NCI-H82 (cell line): ENCODE results near the gene UNC79.

ENCODE experiments used
- DNase-seq: peaks from one replicate; lab custom pipeline; 2025; lab: John Stamatoyannopoulos, UW

Gene UNC79

GRCh38 chr14:93708800-93709199 is 278.1 kb downstream of the UNC79 start:
- no peak for DNase-seq

- DNase-seq: no peak
Measured at GRCh38 chr14:93709249-93709648, 278.5 kb downstream of the UNC79 start.

- DNase-seq: no peak
Measured at GRCh38 chr14:93712079-93712837, 281.5 kb downstream of the UNC79 start.

- DNase-seq: no peak
Measured at GRCh38 chr14:93712838-93713724, 282.3 kb downstream of the UNC79 start.

- DNase-seq: no peak
Measured at GRCh38 chr14:93713726-93714405, 283.1 kb downstream of the UNC79 start.

GRCh38 chr14:93714605-93715004 is 283.9 kb downstream of the UNC79 start:
- no peak for DNase-seq

- no peak for DNase-seq
Measured at GRCh38 chr14:93715279-93715927, 284.7 kb downstream of the UNC79 start.

- no peak for DNase-seq
Measured at GRCh38 chr14:93716002-93716745, 285.4 kb downstream of the UNC79 start.

GRCh38 chr14:93716746-93717667 is 286.3 kb downstream of the UNC79 start:
- DNase-seq: no peak

- DNase-seq: no peak
Measured at GRCh38 chr14:93717668-93718320, 287.1 kb downstream of the UNC79 start.

GRCh38 chr14:93719256-93719655 is 288.5 kb downstream of the UNC79 start:
- DNase-seq: no peak

GRCh38 chr14:93720076-93720815 is 289.5 kb downstream of the UNC79 start:
- DNase-seq: no peak

- no peak for DNase-seq
Measured at GRCh38 chr14:93720981-93721483, 290.3 kb downstream of the UNC79 start.

GRCh38 chr14:93723001-93723400 is 292.3 kb downstream of the UNC79 start:
- no peak for DNase-seq

- no peak for DNase-seq
Measured at GRCh38 chr14:93725002-93725582, 294.4 kb downstream of the UNC79 start.

- no peak for DNase-seq
Measured at GRCh38 chr14:93725993-93726392, 295.3 kb downstream of the UNC79 start.

- no peak for DNase-seq
Measured at GRCh38 chr14:93727039-93727740, 296.5 kb downstream of the UNC79 start.
